Mucosa of descending colon (tissue), 3 donors: Measurements from ENCODE around the gene ECT2. TPM values are rescaled to one million over a fixed set of nuclear protein-coding genes. Genes with fewer than 3 reads are reported as not detected.

Experiments used
- ATAC-seq: fragments of 200-7000 bp; cut with Tn5 transposase; one replicate; pipeline ENCODE4 v1.9.1; 2020; ENCODE audit warnings: mild to moderate bottlenecking, moderate library complexity
- DNase-seq, 3 donors: peaks; one replicate each; pipeline ENCODE4 v3.0.0-alpha.2; 2020
- H3K36me3 ChIP-seq: fragments of 200-600 bp; one replicate; pipeline ENCODE4 v1.8.0; 2021; ENCODE audit warnings: low read depth, mild to moderate bottlenecking
- H3K4me1 ChIP-seq: fragments of 200-600 bp; one replicate; pipeline ENCODE4 v1.8.0; 2021; ENCODE audit warnings: low read depth, mild to moderate bottlenecking
- H3K4me3 ChIP-seq: fragments of 200-600 bp; one replicate; pipeline ENCODE4 v1.8.0; 2021; ENCODE audit warnings: mild to moderate bottlenecking
- H3K9me3 ChIP-seq: fragments of 200-600 bp; one replicate; pipeline ENCODE4 v1.8.0; 2021; ENCODE audit warnings: mild to moderate bottlenecking
- CTCF ChIP-seq: fragments of 200-600 bp; IDR thresholded peaks from one replicate; pipeline ENCODE4 v1.8.0; 2022; ENCODE audit warnings: antibody characterized with exemption, mild to moderate bottlenecking
- intact Hi-C, 2 donors: fragments of 100-400 bp; cut with DNase I in 1 of 2; cut with micrococcal nuclease in 1 of 2; formaldehyde crosslinking; loops; one replicate each; pipeline versions ENCODE4 v1.11.0 to v1.11.1; 2022; cut with DNase I, micrococcal nuclease
- total RNA-seq, 3 donors: library from RNA; stranded (reverse); fragmentation: NEBNext Ultra II Directional in 2 of 3; extraction: Animal tissue kit (Norgen Biotek cat#: 25700) in 2 of 3; gene quantifications; one replicate each; pipeline versions ENCODE4 v1.2.1 to v1.2.4, GENCODE V29; 2021 to 2023
- donor health status: DM: no; HTN: no; CAD: no; lungs with moderate emphysema.
- donor health status: DM: no; HTN: no; CAD: no.
- donor health status: DM: no; HTN: yes; CAD: no.

Gene ECT2
- total RNA-seq, 3 donors from 2014 or later = 14.8 to 30.2 (median 14.9) TPM

GRCh38 chr3:172808969-172809546, 58.5 kb downstream of the ECT2 start:
- no peaks in the 10 kb centered on the region for H3K4me1 ChIP-seq
- intact Hi-C loops = no loop called here
- DNase-seq (peak in 1 of 3 donors; percentile 19), ATAC-seq (no peak)
- no peak overlapping the region for H3K4me3 ChIP-seq
- H3K9me3 ChIP-seq = no peaks in the 10 kb centered on the region
- TF ChIP-seq CTCF = no peak
- H3K36me3 ChIP-seq = no peaks in the 10 kb centered on the region

GRCh38 chr3:172811099-172811498, 60.6 kb downstream of the ECT2 start:
- intact Hi-C loops = no loop called here
- Histone ChIP-seq H3K9me3 (no peaks in the 10 kb centered on the region), H3K4me3 (no peak overlapping the region), H3K36me3 (no peaks in the 10 kb centered on the region), H3K4me1 (no peaks in the 10 kb centered on the region)
- TF ChIP-seq CTCF = no peak
- DNase-seq (no peak), ATAC-seq (no peak)

- intact Hi-C loops = no loop called here
- Histone ChIP-seq H3K4me3 (no peak overlapping the region), H3K36me3 (no peaks in the 10 kb centered on the region), H3K4me1 (no peaks in the 10 kb centered on the region), H3K9me3 (no peaks in the 10 kb centered on the region)
- TF ChIP-seq CTCF = no peak
- ATAC-seq (no peak), DNase-seq (no peak)
Measured at GRCh38 chr3:172813462-172813861, 62.9 kb downstream of the ECT2 start.

- DNase-seq = no peak
- H3K9me3 ChIP-seq = no peaks in the 10 kb centered on the region
- H3K4me3 ChIP-seq = no peak overlapping the region
- no peaks in the 10 kb centered on the region for H3K4me1 ChIP-seq
- no peak for ATAC-seq
- TF ChIP-seq CTCF = no peak
- H3K36me3 ChIP-seq = no peaks in the 10 kb centered on the region
- intact Hi-C loops = no loop called here
Measured at GRCh38 chr3:172814738-172815137, 64.2 kb downstream of the ECT2 start.

- TF ChIP-seq CTCF = no peak
- Histone ChIP-seq H3K9me3 (no peaks in the 10 kb centered on the region), H3K36me3 (no peaks in the 10 kb centered on the region), H3K4me3 (no peak overlapping the region), H3K4me1 (no peaks in the 10 kb centered on the region)
- intact Hi-C loops = no loop called here
- ATAC-seq (no peak), DNase-seq (no peak)
Measured at GRCh38 chr3:172815857-172816256, 65.3 kb downstream of the ECT2 start.

- Histone ChIP-seq H3K36me3 (no peaks in the 10 kb centered on the region), H3K9me3 (no peaks in the 10 kb centered on the region), H3K4me1 (no peaks in the 10 kb centered on the region), H3K4me3 (no peak overlapping the region)
- ATAC-seq (no peak), DNase-seq (no peak)
- intact Hi-C loops = no loop called here
- no peak for TF ChIP-seq CTCF
Measured at GRCh38 chr3:172816281-172816680, 65.8 kb downstream of the ECT2 start.
